H54 (cell line): ENCODE measurements around the gene GRM4.
A peak's percentile ranks its signal among the peaks of the same experiment; 100 is the strongest.

Experiments used
- DNase-seq: peaks from one replicate; pipeline ENCODE4 v3.0.0; 2011; ENCODE audit warnings: low spot score, mixed read lengths; ENCODE audit not compliant: insufficient read length
- FAIRE-seq: peaks from 3 replicates; lab custom pipeline; 2011; peaks lifted over from hg19 to GRCh38; lab: Jason Lieb, UNC
- POLR2A ChIP-seq: IDR thresholded peaks from 2 replicates; pipeline ENCODE4 v1.6.1; 2011; ENCODE audit warnings: low read depth, mild to moderate bottlenecking, low read length

GRM4 gene

GRCh38 chr6:34142061-34142998 lies 3.6 kb downstream of the GRM4 start:
- FAIRE-seq = no peak
- no peak for TF ChIP-seq POLR2A

GRCh38 chr6:34140075-34140474 lies 5.8 kb downstream of the GRM4 start:
- DNase-seq (no peak), FAIRE-seq (no peak)
- TF ChIP-seq POLR2A = no peak

More at GRCh38 chr6:34142061-34142998, 3.6 kb downstream of the GRM4 start:
- DNase-seq = no peak

- FAIRE-seq (no peak), DNase-seq (no peak)
- no peak for TF ChIP-seq POLR2A
These were observed 6.9 kb downstream of the GRM4 start for GRCh38 chr6:34138914-34139510.

GRCh38 chr6:34138191-34138590 lies 7.7 kb downstream of the GRM4 start:
- TF ChIP-seq POLR2A = no peak
- DNase-seq = no peak
- no peak for FAIRE-seq

GRCh38 chr6:34135541-34135940 lies 10.3 kb downstream of the GRM4 start:
- FAIRE-seq (no peak), DNase-seq (no peak)
- TF ChIP-seq POLR2A = no peak

- TF ChIP-seq POLR2A = no peak
- DNase-seq = peak; percentile 52
- no peak for FAIRE-seq
These were observed 13.3 kb downstream of the GRM4 start for GRCh38 chr6:34132486-34133185.

GRCh38 chr6:34131326-34132290 lies 14.3 kb downstream of the GRM4 start:
- DNase-seq (no peak), FAIRE-seq (no peak)
- no peak for TF ChIP-seq POLR2A

- no peak for TF ChIP-seq POLR2A
- DNase-seq = peak; percentile 52
- FAIRE-seq = no peak
These were observed 15.0 kb downstream of the GRM4 start for GRCh38 chr6:34130862-34131261.

GRCh38 chr6:34129753-34130152 lies 16.1 kb downstream of the GRM4 start:
- DNase-seq (no peak), FAIRE-seq (no peak)
- TF ChIP-seq POLR2A = no peak

- FAIRE-seq (no peak), DNase-seq (no peak)
- no peak for TF ChIP-seq POLR2A
These were observed 17.8 kb downstream of the GRM4 start for GRCh38 chr6:34128045-34128444.

GRCh38 chr6:34126419-34126818 lies 19.5 kb downstream of the GRM4 start:
- no peak for FAIRE-seq
- no peak for TF ChIP-seq POLR2A
- DNase-seq = no peak

- TF ChIP-seq POLR2A = no peak
- DNase-seq = no peak
- FAIRE-seq = no peak
These were observed 19.9 kb downstream of the GRM4 start for GRCh38 chr6:34125939-34126338.
